K562 (cell line): ENCODE data around the gene RNF215.

Source experiments
- CBX2 ChIP-seq: fragments of 200-600 bp; sonication (generic); IDR thresholded peaks from one replicate; pipeline ENCODE4 v1.6.1; 2012; ENCODE audit warnings: mild to moderate bottlenecking, low read length, inconsistent platforms; ENCODE audit not compliant: insufficient read depth, poor library complexity, severe bottlenecking
- CTCF ChIP-seq, 3 experiments: IDR thresholded peaks in 2 of 3; conservative IDR thresholded peaks in 1 of 3; 2 replicates each; pipeline ENCODE4 v1.5.1; 2011 to 2012; ENCODE audit warnings: low read length in 3 of 3, mild to moderate bottlenecking in 3 of 3, control low read depth in 2 of 3, improper control_type of control experiment in 1 of 3, inconsistent platforms in 1 of 3, low read depth in 1 of 3, mixed read lengths in 1 of 3, moderate library complexity in 1 of 3; ENCODE audit not compliant: insufficient read depth in 2 of 3
- HNRNPLL ChIP-seq: fragments of 200-400 bp; formaldehyde crosslinking; IDR thresholded peaks from 2 replicates; pipeline ENCODE4 v1.6.1; 2017; ENCODE audit warnings: low read length, low read depth, mild to moderate bottlenecking; ENCODE audit not compliant: poor library complexity, severe bottlenecking
- POLR2AphosphoS5 ChIP-seq: IDR thresholded peaks from 2 replicates; pipeline ENCODE4 v1.6.1; 2011; ENCODE audit warnings: mild to moderate bottlenecking, low read depth, low read length, moderate library complexity; ENCODE audit not compliant: control insufficient read depth, insufficient read depth
- STAT5B ChIP-seq: fragments of 250-450 bp; sonication (Bioruptor Pico); IDR thresholded peaks from 2 replicates; pipeline ENCODE4 v1.8.0; 2021; ENCODE audit warnings: mild to moderate bottlenecking, inconsistent platforms
- ZBTB40 ChIP-seq, 2 experiments: fragments of 450-650 bp in 1 of 2; sonication (generic) in 1 of 2; formaldehyde crosslinking in 1 of 2; IDR thresholded peaks; 2 replicates each; pipeline versions ENCODE4 v1.7.1 to v1.9.0; 2016 to 2022; ENCODE audit warnings: inconsistent platforms in 1 of 2, mild to moderate bottlenecking in 1 of 2, missing genetic modification reagents in 1 of 2
- ZNF140 ChIP-seq: fragments of 250-450 bp; sonication (Bioruptor Pico); IDR thresholded peaks from 2 replicates; pipeline ENCODE4 v1.8.0; 2021; ENCODE audit warnings: moderate library complexity, mild to moderate bottlenecking, inconsistent platforms
- ZNF347 ChIP-seq: fragments of 450-650 bp; formaldehyde crosslinking; IDR thresholded peaks from 2 replicates; pipeline ENCODE4 v1.4.0; 2020; ENCODE audit warnings: low read depth, mild to moderate bottlenecking, moderate library complexity

- TF ChIP-seq POLR2AphosphoS5 (no peak), STAT5B (no peak), ZBTB40 (IDR thresholded peaks at IDR 0.05) (no peak), ZBTB40 (CRISPR knock-in tag; IDR thresholded peaks at IDR 0.05) (no peak), ZNF347 (no peak), HNRNPLL (no peak), CTCF (IDR thresholded peaks at IDR 0.05 in 2 of 3, conservative IDR thresholded peaks at IDR 0.05 in 1 of 3; ENCODE audit: insufficient read depth in 2 of 3, low read depth in 1 of 3, low read length in 3 of 3) (no peak), CBX2 (no peak), ZNF140 (CRISPR knock-in tag) (no peak)
Measured at GRCh38 chr22:30413001-30413400, 25.8 kb upstream of the RNF215 start.
